Adrenal gland (tissue), 12 donors: ENCODE measurements around the gene KRT72. TPM values are rescaled to one million over a fixed set of nuclear protein-coding genes. Genes with fewer than 3 reads are reported as not detected.

ENCODE experiments used
- DNase-seq, 7 donors: peaks; one replicate each; pipeline ENCODE4 v3.0.0-alpha.2; 2019 to 2020
- H3K27ac ChIP-seq, 5 donors: fragments of 200-600 bp; sonication (generic) in 4 of 5; 1 replicate in 3 of 5; 2 replicates in 2 of 5; pipeline versions ENCODE4 v1.5.1 to v1.8.0; 2016 to 2020; ENCODE audit warnings: mild to moderate bottlenecking in 1 of 5
- H3K27me3 ChIP-seq: fragments of 200-600 bp; 2 replicates; pipeline ENCODE4 v1.8.0; 2021
- H3K36me3 ChIP-seq, 2 donors: fragments of 200-600 bp; replicated peaks in 1 of 2; 1 replicate in 1 of 2; 2 replicates in 1 of 2; pipeline versions ENCODE4 v1.5.1 to v1.8.0; 2018 to 2022
- H3K4me1 ChIP-seq, 2 donors: fragments of 200-600 bp; replicated peaks in 1 of 2; 1 replicate in 1 of 2; 2 replicates in 1 of 2; pipeline versions ENCODE4 v1.5.1 to v1.8.0; 2018 to 2021
- H3K4me3 ChIP-seq, 4 donors: fragments of 200-600 bp; sonication (generic) in 3 of 4; one replicate each; pipeline ENCODE4 v1.5.1; 2016 to 2018
- H3K9me3 ChIP-seq, 3 donors: fragments of 200-600 bp; sonication (generic) in 1 of 3; replicated peaks in 1 of 3; 1 replicate in 2 of 3; 2 replicates in 1 of 3; pipeline versions ENCODE4 v1.5.1 to v1.8.0; 2016 to 2021
- CTCF ChIP-seq, 6 experiments: fragments of 450-650 bp in 4 of 6; fragments of 200-600 bp in 2 of 6; sonication (generic) in 1 of 6; IDR thresholded peaks; 1 replicate in 5 of 6; 2 replicates in 1 of 6; pipeline versions ENCODE4 v1.5.1 to v1.8.0; 2016 to 2021; ENCODE audit warnings: antibody characterized with exemption in 6 of 6, mild to moderate bottlenecking in 2 of 6, moderate library complexity in 1 of 6
- POLR2A ChIP-seq, 2 donors: fragments of 450-650 bp; IDR thresholded peaks; one replicate each; pipeline ENCODE4 v1.6.1; 2017; ENCODE audit warnings: antibody characterized with exemption in 2 of 2, mild to moderate bottlenecking in 2 of 2, moderate library complexity in 1 of 2
- WGBS, 4 donors: extraction: QIAGEN DNeasy Blood & Tissue Kit in 2 of 4; methylation state at CpG; one replicate each; pipeline versions ENCODE4 v1.1.5 to v1.1.7; 2013 to 2017; 5-methylcytosine and 5-hydroxymethylcytosine counted together
- intact Hi-C, 2 donors: fragments of 100-400 bp; cut with DNase I; formaldehyde crosslinking; loops; one replicate each; pipeline versions ENCODE4 v1.14.1 to v1.15.0; 2022 to 2023
- polyA plus RNA-seq, 3 donors: library from polyadenylated mRNA; stranded (reverse); fragments of 200-250 nt in 2 of 3; fragments of 350-450 nt in 1 of 3; fragmentation: Illumina TruSeq in 1 of 3; extraction: RNeasy Lipid Tissue Mini Kit (QIAGEN cat#74804) in 1 of 3; gene quantifications; one replicate each; pipeline ENCODE4 v1.2.3, GENCODE V29; 2013 to 2014
- total RNA-seq, 9 donors: library from RNA; depleted of rRNA in 4 of 9; stranded (reverse); fragments of >200 nt in 4 of 9; fragments of 120-200 nt in 1 of 9; fragmentation: NEBNext Ultra II Directional in 1 of 9; extraction: Animal tissue kit (Norgen Biotek cat#: 25700) in 1 of 9; gene quantifications; one replicate each; pipeline versions ENCODE4 v1.1.0 to v1.2.4, GENCODE V29; 2013 to 2023
- donor health status: healthy with polysubstance abuse.
- donor health status: Bipolar disorder and iron deficiency.
- donor health status: DM: yes; HTN: yes; CAD: no.
- donor health status: DM: no; HTN: no; CAD: no.
- donor health status: DM: no; HTN: no; CAD: no.
- donor health status: DM: yes; HTN: yes; CAD: no.

Gene KRT72
- total and polyA plus RNA-seq, 12 donors = 0.14 to 2.7 TPM; not detected in 10

GRCh38 chr12:52542157-52542556, 59.1 kb downstream of the KRT72 start:
- H3K27me3 ChIP-seq = no peaks in the 10 kb centered on the region
- no peak for TF ChIP-seq POLR2A (IDR thresholded peaks at IDR 0.05)
- TF ChIP-seq CTCF (IDR thresholded peaks at IDR 0.05) = no peak
- no peak overlapping the region for H3K27ac ChIP-seq
- no peak for DNase-seq
- no peak overlapping the region for H3K4me3 ChIP-seq
- no peaks in the 10 kb centered on the region for H3K9me3 ChIP-seq
- no peaks in the 10 kb centered on the region for H3K4me1 ChIP-seq
- intact Hi-C loops = no loop called here
- no peaks in the 10 kb centered on the region for H3K36me3 ChIP-seq

- TF ChIP-seq POLR2A (IDR thresholded peaks at IDR 0.05) = no peak
- no peak for TF ChIP-seq CTCF (IDR thresholded peaks at IDR 0.05)
- DNase-seq = no peak
- intact Hi-C loops = no loop called here
- Histone ChIP-seq H3K9me3 (no peaks in the 10 kb centered on the region), H3K4me1 (no peaks in the 10 kb centered on the region), H3K27me3 (no peaks in the 10 kb centered on the region), H3K27ac (no peak overlapping the region), H3K36me3 (no peaks in the 10 kb centered on the region), H3K4me3 (no peak overlapping the region)
- WGBS, 4 donors = 94 to 97% (median 96%) methylated on average over 5 of the region's 5 CpGs
These were observed 59.6 kb downstream of the KRT72 start for GRCh38 chr12:52541709-52542108.

GRCh38 chr12:52540531-52540930, 60.7 kb downstream of the KRT72 start:
- H3K36me3 ChIP-seq = no peaks in the 10 kb centered on the region
- H3K9me3 ChIP-seq = no peaks in the 10 kb centered on the region
- no peaks in the 10 kb centered on the region for H3K27me3 ChIP-seq
- no peaks in the 10 kb centered on the region for H3K4me1 ChIP-seq
- H3K4me3 ChIP-seq = no peak overlapping the region
- intact Hi-C loops = no loop called here
- 89 to 97% (median 92%) methylated on average over 3 to 7 of the region's 7 CpGs for WGBS, 4 donors
- H3K27ac ChIP-seq = no peak overlapping the region
- DNase-seq = no peak
- no peak for TF ChIP-seq CTCF (IDR thresholded peaks at IDR 0.05)
- TF ChIP-seq POLR2A (IDR thresholded peaks at IDR 0.05) = no peak

- Histone ChIP-seq H3K27me3 (no peaks in the 10 kb centered on the region), H3K27ac (no peak overlapping the region), H3K9me3 (no peaks in the 10 kb centered on the region), H3K36me3 (no peaks in the 10 kb centered on the region), H3K4me3 (no peak overlapping the region), H3K4me1 (no peaks in the 10 kb centered on the region)
- intact Hi-C loops = no loop called here
- no peak for DNase-seq
- no peak for TF ChIP-seq CTCF (IDR thresholded peaks at IDR 0.05)
- no peak for TF ChIP-seq POLR2A (IDR thresholded peaks at IDR 0.05)
- 82 to 93% (median 88%) methylated on average over 3 of the region's 3 CpGs for WGBS, 4 donors
These were observed 61.5 kb downstream of the KRT72 start for GRCh38 chr12:52539821-52540173.
